H9 (cell line): ENCODE results near the gene METTL25B. TPM values are rescaled to one million over a fixed set of nuclear protein-coding genes. Genes with fewer than 3 reads are reported as not detected.

Experiments
- DNase-seq: peaks from one replicate; pipeline ENCODE4 v3.0.0-alpha.2; 2017
- H2AFZ ChIP-seq: one replicate; pipeline ENCODE4 v1.6.1; 2013; ENCODE audit warnings: mild to moderate bottlenecking, low read length, control low read depth, moderate library complexity
- H2AK5ac ChIP-seq: 2 replicates; pipeline ENCODE4 v1.6.1; 2013; ENCODE audit warnings: low read length, control low read depth, mixed read lengths; ENCODE audit not compliant: insufficient read length
- H2BK120ac ChIP-seq: one replicate; pipeline ENCODE4 v1.6.1; 2013; ENCODE audit warnings: low read depth, mild to moderate bottlenecking, low read length, control low read depth, inconsistent platforms; ENCODE audit not compliant: poor library complexity, severe bottlenecking
- H2BK12ac ChIP-seq: 2 replicates; pipeline ENCODE4 v1.6.1; 2013; ENCODE audit warnings: low read length, control low read depth, mixed read lengths, low read depth; ENCODE audit not compliant: insufficient read length
- H2BK15ac ChIP-seq: 2 replicates; pipeline ENCODE4 v1.6.1; 2013; ENCODE audit warnings: low read depth, low read length, control low read depth
- H2BK20ac ChIP-seq: one replicate; pipeline ENCODE4 v1.6.1; 2013; ENCODE audit warnings: low read depth, mild to moderate bottlenecking, low read length, control low read depth, inconsistent platforms; ENCODE audit not compliant: poor library complexity, severe bottlenecking
- H2BK5ac ChIP-seq: 2 replicates; pipeline ENCODE4 v1.6.1; 2013; ENCODE audit warnings: low read length, control low read depth, mixed read lengths; ENCODE audit not compliant: insufficient read length
- H3K14ac ChIP-seq: 2 replicates; pipeline ENCODE4 v1.6.1; 2013; ENCODE audit warnings: low read length, control low read depth; ENCODE audit not compliant: insufficient read depth
- H3K18ac ChIP-seq: 2 replicates; pipeline ENCODE4 v1.6.1; 2013; ENCODE audit warnings: low read depth, mild to moderate bottlenecking, mixed read lengths, low read length, control low read depth; ENCODE audit not compliant: insufficient read length
- H3K23ac ChIP-seq: 2 replicates; pipeline ENCODE4 v1.6.1; 2013; ENCODE audit warnings: low read length, control low read depth, mixed read lengths, low read depth; ENCODE audit not compliant: insufficient read length
- H3K23me2 ChIP-seq: 2 replicates; pipeline ENCODE4 v1.6.1; 2013; ENCODE audit warnings: low read depth, mild to moderate bottlenecking, mixed read lengths, low read length, control low read depth; ENCODE audit not compliant: insufficient read length, poor library complexity, severe bottlenecking
- H3K27ac ChIP-seq: 2 replicates; pipeline ENCODE4 v1.5.1; 2013; ENCODE audit warnings: low read length, control low read depth, mixed read lengths, low read depth; ENCODE audit not compliant: insufficient read length
- H3K27me3 ChIP-seq: 2 replicates; pipeline ENCODE4 v1.6.1; 2013; ENCODE audit warnings: low read length, control low read depth, inconsistent platforms; ENCODE audit not compliant: insufficient read depth
- H3K4ac ChIP-seq: 2 replicates; pipeline ENCODE4 v1.6.1; 2013; ENCODE audit warnings: low read depth, mild to moderate bottlenecking, control low read depth, inconsistent platforms, low read length, moderate library complexity
- H3K4me1 ChIP-seq: 2 replicates; pipeline ENCODE4 v1.6.1; 2013; ENCODE audit warnings: low read length, control low read depth, inconsistent platforms; ENCODE audit not compliant: insufficient read depth
- H3K4me2 ChIP-seq: 2 replicates; pipeline ENCODE4 v1.6.1; 2013; ENCODE audit warnings: low read length, control low read depth, mixed read lengths; ENCODE audit not compliant: insufficient read length, insufficient read depth
- H3K56ac ChIP-seq: 2 replicates; pipeline ENCODE4 v1.6.1; 2013; ENCODE audit warnings: low read depth, mild to moderate bottlenecking, mixed read lengths, low read length, control low read depth; ENCODE audit not compliant: insufficient read length
- H3K79me1 ChIP-seq: 2 replicates; pipeline ENCODE4 v1.6.1; 2013; ENCODE audit warnings: low read depth, mild to moderate bottlenecking, moderate library complexity, low read length, control low read depth, inconsistent platforms; ENCODE audit not compliant: insufficient read depth, poor library complexity, severe bottlenecking
- H3K79me2 ChIP-seq: 2 replicates; pipeline ENCODE4 v1.6.1; 2013; ENCODE audit warnings: low read length, control low read depth, inconsistent platforms; ENCODE audit not compliant: insufficient read depth
- H3K9ac ChIP-seq: 2 replicates; pipeline ENCODE4 v1.6.1; 2013; ENCODE audit warnings: low read length, control low read depth, mixed read lengths; ENCODE audit not compliant: insufficient read length; ENCODE audit errors: extremely low read depth
- H3K9me3 ChIP-seq: one replicate; pipeline ENCODE4 v1.6.1; 2013; ENCODE audit warnings: low read depth, low read length, inconsistent platforms; ENCODE audit not compliant: control insufficient read depth
- H3T11ph ChIP-seq: one replicate; pipeline ENCODE4 v1.6.1; 2013; ENCODE audit warnings: mild to moderate bottlenecking, low read length, control low read depth, inconsistent platforms
- H4K20me1 ChIP-seq: one replicate; pipeline ENCODE4 v1.6.1; 2013; ENCODE audit not compliant: control insufficient read depth, insufficient read length, insufficient read depth
- H4K5ac ChIP-seq: 2 replicates; pipeline ENCODE4 v1.6.1; 2013; ENCODE audit warnings: low read depth, mild to moderate bottlenecking, mixed read lengths, low read length, control low read depth; ENCODE audit not compliant: insufficient read length
- H4K8ac ChIP-seq: replicated peaks from 2 replicates; pipeline ENCODE4 v1.6.1; 2013; ENCODE audit warnings: low read length, control low read depth, mixed read lengths, low read depth; ENCODE audit not compliant: insufficient read length
- H4K91ac ChIP-seq: 2 replicates; pipeline ENCODE4 v1.6.1; 2013; ENCODE audit warnings: low read depth, mild to moderate bottlenecking, moderate library complexity, mixed read lengths, low read length, control low read depth; ENCODE audit not compliant: insufficient read length
- H3K27ac Mint-ChIP-seq, 3 experiments: 2 replicates in 2 of 3; 3 replicates in 1 of 3; pipeline ENCODE4 v1.8.0; 2020 to 2021; ENCODE audit warnings: mixed read lengths in 3 of 3, mild to moderate bottlenecking in 1 of 3, moderate library complexity in 1 of 3
- H3K27me3 Mint-ChIP-seq: 2 replicates; pipeline ENCODE4 v1.8.0; 2021; ENCODE audit warnings: low read depth, mild to moderate bottlenecking, moderate library complexity, mixed read lengths
- H3K36me3 Mint-ChIP-seq, 3 experiments: 2 replicates in 2 of 3; 3 replicates in 1 of 3; pipeline ENCODE4 v1.8.0; 2020 to 2021; ENCODE audit warnings: low read depth in 3 of 3, mixed read lengths in 3 of 3; ENCODE audit not compliant: insufficient read depth in 1 of 3
- H3K4me1 Mint-ChIP-seq, 2 experiments: 2 replicates each; pipeline ENCODE4 v1.8.0; 2020; ENCODE audit warnings: mixed read lengths in 2 of 2
- H3K4me3 Mint-ChIP-seq, 2 experiments: 2 replicates in 1 of 2; 3 replicates in 1 of 2; pipeline ENCODE4 v1.8.0; 2020 to 2021; ENCODE audit warnings: mild to moderate bottlenecking in 2 of 2, mixed read lengths in 2 of 2, moderate library complexity in 1 of 2
- H3K9me3 Mint-ChIP-seq, 2 experiments: 2 replicates in 1 of 2; 3 replicates in 1 of 2; pipeline ENCODE4 v1.8.0; 2020; ENCODE audit warnings: mild to moderate bottlenecking in 2 of 2, mixed read lengths in 2 of 2, moderate library complexity in 1 of 2
- WGBS: extraction: QIAGEN DNeasy Blood & Tissue Kit; methylation state at CpG from one replicate; pipeline ENCODE4 v1.1.7; 2013; ENCODE audit warnings: missing lambda C conversion rate, low lambda C conversion rate, mixed read lengths; ENCODE audit not compliant: insufficient read length; ENCODE audit errors: extremely low coverage; 5-methylcytosine and 5-hydroxymethylcytosine counted together
- total RNA-seq: library from RNA; stranded (reverse); gene quantifications from 2 replicates; pipeline ENCODE4 v1.2.1, GENCODE V29; 2021
- TF ChIP-seq, protein P1 (sequence below): fragments of 200-600 bp; sonication (generic); conservative IDR thresholded peaks from 3 replicates; pipeline ENCODE4 v1.8.0; 2021; ENCODE audit warnings: antibody characterized with exemption, mild to moderate bottlenecking

Gene METTL25B
- total RNA-seq, 1 experiment from 2014 or later = 26.2 TPM

DNA sequence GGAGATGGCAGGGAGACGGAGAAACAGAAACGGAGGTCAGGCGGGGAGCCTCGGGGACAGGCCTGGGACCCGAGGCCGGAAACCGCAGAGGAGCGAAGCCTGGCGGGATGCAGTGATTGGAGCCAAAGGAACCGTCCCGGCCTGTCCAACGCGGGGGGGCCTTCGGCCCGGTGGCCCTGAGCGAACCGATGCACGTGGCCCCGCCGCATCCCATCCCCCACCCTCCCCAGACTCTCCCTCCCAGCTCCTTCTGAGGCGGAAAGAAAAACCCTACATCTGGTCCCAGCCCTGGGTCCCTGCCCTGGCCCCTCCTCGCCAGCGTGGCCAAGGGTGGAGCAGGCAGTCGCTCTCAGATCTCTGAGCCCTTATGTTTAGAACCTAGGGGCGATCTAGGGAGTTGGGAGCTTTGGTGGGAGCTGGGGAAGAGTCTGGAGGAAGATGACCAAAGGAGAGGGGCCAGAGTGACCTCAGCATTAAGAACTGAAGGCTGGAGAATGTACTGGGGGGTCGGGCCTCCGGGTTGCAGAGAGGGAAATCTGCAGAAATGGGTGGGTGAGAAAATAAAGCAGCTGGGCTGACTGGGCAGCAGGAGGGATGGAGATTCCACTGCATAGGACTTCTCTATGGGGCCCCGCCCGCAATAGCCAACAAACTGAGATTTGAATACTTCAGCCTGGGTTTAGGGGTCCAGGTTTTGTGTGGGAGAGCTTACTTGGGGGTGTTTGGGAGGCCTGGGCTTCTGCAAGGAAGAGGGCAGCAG is 21.4 kb upstream of the METTL25B start:
- no peak overlapping the region for H3K4ac ChIP-seq
- no peak overlapping the region for H2BK15ac ChIP-seq
- H3K23me2 ChIP-seq = peaks cover 39% of the 10 kb centered on the region
- no peaks in the 10 kb centered on the region for H3K79me1 ChIP-seq
- no peak overlapping the region for H2BK5ac ChIP-seq
- Mint-ChIP-seq H3K27ac (peak overlapping the region; percentile 97 to 99 (median 98)), H3K4me3 (peak overlapping the region; percentile 74 to 91), H3K9me3 (no peaks in the 10 kb centered on the region; a peak in 1 of 5 replicates), H3K27me3 (peaks cover 32% of the 10 kb centered on the region), H3K36me3 (peaks cover 2 to 11% (median 5%) of the 10 kb centered on the region in 3 experiments; a peak in 6 of 7 replicates), H3K4me1 (peaks cover 73 to 77% of the 10 kb centered on the region in 2 experiments)
- peak overlapping the region; percentile 83 for H3K4me2 ChIP-seq
- H2BK120ac ChIP-seq = no peak overlapping the region
- H2BK12ac ChIP-seq = no peak overlapping the region
- peak; percentile 82 for DNase-seq
- H3K9me3 ChIP-seq = no peaks in the 10 kb centered on the region
- H2AFZ ChIP-seq = no peak overlapping the region
- H3K4me1 ChIP-seq = peaks cover 17% of the 10 kb centered on the region; the same call in 1 of the 2 replicates
- no peaks in the 10 kb centered on the region for H4K20me1 ChIP-seq
- no peaks in the 10 kb centered on the region for H3K79me2 ChIP-seq
- H3K56ac ChIP-seq = no peak overlapping the region
- H3T11ph ChIP-seq = no peak overlapping the region
- no peak overlapping the region for H2AK5ac ChIP-seq
- H3K27me3 ChIP-seq = peaks cover 3% of the 10 kb centered on the region; the same call in 1 of the 2 replicates
- no peak overlapping the region for H3K27ac ChIP-seq
- H3K9ac ChIP-seq = peak overlapping the region; percentile 3
- no peak overlapping the region for H4K5ac ChIP-seq
- TF ChIP-seq, protein P1, sequence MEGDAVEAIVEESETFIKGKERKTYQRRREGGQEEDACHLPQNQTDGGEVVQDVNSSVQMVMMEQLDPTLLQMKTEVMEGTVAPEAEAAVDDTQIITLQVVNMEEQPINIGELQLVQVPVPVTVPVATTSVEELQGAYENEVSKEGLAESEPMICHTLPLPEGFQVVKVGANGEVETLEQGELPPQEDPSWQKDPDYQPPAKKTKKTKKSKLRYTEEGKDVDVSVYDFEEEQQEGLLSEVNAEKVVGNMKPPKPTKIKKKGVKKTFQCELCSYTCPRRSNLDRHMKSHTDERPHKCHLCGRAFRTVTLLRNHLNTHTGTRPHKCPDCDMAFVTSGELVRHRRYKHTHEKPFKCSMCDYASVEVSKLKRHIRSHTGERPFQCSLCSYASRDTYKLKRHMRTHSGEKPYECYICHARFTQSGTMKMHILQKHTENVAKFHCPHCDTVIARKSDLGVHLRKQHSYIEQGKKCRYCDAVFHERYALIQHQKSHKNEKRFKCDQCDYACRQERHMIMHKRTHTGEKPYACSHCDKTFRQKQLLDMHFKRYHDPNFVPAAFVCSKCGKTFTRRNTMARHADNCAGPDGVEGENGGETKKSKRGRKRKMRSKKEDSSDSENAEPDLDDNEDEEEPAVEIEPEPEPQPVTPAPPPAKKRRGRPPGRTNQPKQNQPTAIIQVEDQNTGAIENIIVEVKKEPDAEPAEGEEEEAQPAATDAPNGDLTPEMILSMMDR = no peak
- H4K8ac ChIP-seq = no peak overlapping the region
- H3K18ac ChIP-seq = peak overlapping the region; percentile 39
- no CpG with 5 or more reads among the region's 29 CpGs for WGBS
- peak overlapping the region; percentile 27; the same call in 1 of the 2 replicates for H3K14ac ChIP-seq
- H3K23ac ChIP-seq = no peak overlapping the region
- H2BK20ac ChIP-seq = no peak overlapping the region
- no peak overlapping the region for H4K91ac ChIP-seq
